HCT116 (cell line): Measurements from ENCODE around the gene OSGIN1. TPM values are rescaled to one million over a fixed set of nuclear protein-coding genes. Genes with fewer than 3 reads are reported as not detected.

Experiments
- ATAC-seq: fragments of 200-7000 bp; cut with Tn5 transposase; 2 replicates; pipeline ENCODE4 v1.9.1; 2020; ENCODE audit warnings: mild to moderate bottlenecking, moderate library complexity
- BruUV-seq: library from RNA; stranded (reverse); fragments of 400-500 nt; replicated peaks from 2 replicates; lab custom pipeline; 2021; lab: Mats Ljungman, UMichigan
- CTCF ChIA-PET: fragments of 300-600 bp; sonication (Branson Sonifier 250); formaldehyde crosslinking; loops from one replicate; lab custom pipeline; 2021; ENCODE audit warnings: antibody characterized with exemption; lab: Charles Lee
- POLR2A ChIA-PET: fragments of 300-600, 350-600 bp; sonication (Branson Sonifier 250); formaldehyde crosslinking; loops from one replicate; lab custom pipeline; 2021; ENCODE audit warnings: antibody characterized with exemption; lab: Charles Lee
- RAD21 ChIA-PET, 2 experiments: fragments of 300-600 bp; sonication (Branson Sonifier 250); formaldehyde crosslinking; loops; one replicate each; lab custom pipeline; 2023; ENCODE audit warnings: low total read pairs in 2 of 2; ENCODE audit not compliant: uncharacterized antibody in 2 of 2, unreplicated experiment in 2 of 2, low non-redundant PET in 1 of 2; lab: Charles Lee
- DNase-seq: peaks from one replicate; pipeline ENCODE4 v3.0.0-alpha.2; 2010; ENCODE audit warnings: low read depth, low spot score
- H2AFZ ChIP-seq: fragments of 200-600 bp; shearing (Covaris generic), sonication (generic); 2 replicates; pipeline ENCODE4 v1.6.1; 2017; ENCODE audit warnings: low read depth, mixed run types, mixed read lengths, antibody characterized with exemption, low read length; ENCODE audit not compliant: poor library complexity, severe bottlenecking
- H3K27ac ChIP-seq: 2 replicates; pipeline ENCODE4 v1.5.1; 2012; ENCODE audit warnings: low read depth, low read length
- H3K27me3 ChIP-seq: fragments of 200-600 bp; sonication (generic); 2 replicates; pipeline ENCODE4 v1.6.1; 2016; ENCODE audit warnings: mixed run types, low read length, mixed read lengths; ENCODE audit not compliant: insufficient read depth
- H3K36me3 ChIP-seq, 2 experiments: fragments of 200-500 bp in 1 of 2; fragments of 200-600 bp in 1 of 2; sonication (Bioruptor generic) in 1 of 2; sonication (generic) in 1 of 2; 2 replicates each; pipeline versions ENCODE4 v1.5.1 to v1.6.1; 2014 to 2016; ENCODE audit warnings: low read length in 2 of 2, inconsistent platforms in 1 of 2, mixed read lengths in 1 of 2, mixed run types in 1 of 2; ENCODE audit not compliant: insufficient read depth in 2 of 2, control insufficient read depth in 1 of 2
- H3K4me1 ChIP-seq, 2 experiments: fragments of 200-600 bp in 1 of 2; sonication (generic) in 1 of 2; 2 replicates each; pipeline versions ENCODE4 v1.5.1 to v1.6.1; 2012 to 2017; ENCODE audit warnings: low read length in 2 of 2, inconsistent platforms in 1 of 2, mild to moderate bottlenecking in 1 of 2, mixed read lengths in 1 of 2, mixed run types in 1 of 2, moderate library complexity in 1 of 2; ENCODE audit not compliant: insufficient read depth in 2 of 2, control insufficient read depth in 1 of 2
- H3K4me2 ChIP-seq: fragments of 200-600 bp; sonication (generic); 2 replicates; pipeline ENCODE4 v1.6.1; 2017; ENCODE audit warnings: mixed run types, low read length, mixed read lengths
- H3K4me3 ChIP-seq, 2 experiments: fragments of 200-600 bp in 1 of 2; sonication (generic) in 1 of 2; replicated peaks in 1 of 2; 2 replicates each; pipeline ENCODE4 v1.5.1; 2011 to 2016; ENCODE audit warnings: low read length in 2 of 2, control low read depth in 1 of 2, low read depth in 1 of 2, mild to moderate bottlenecking in 1 of 2, mixed read lengths in 1 of 2, mixed run types in 1 of 2
- H3K79me2 ChIP-seq: fragments of 200-600 bp; sonication (generic); 2 replicates; pipeline ENCODE4 v1.6.1; 2017; ENCODE audit warnings: mild to moderate bottlenecking, mixed run types, low read length, moderate library complexity, mixed read lengths; ENCODE audit not compliant: insufficient read depth
- H3K9ac ChIP-seq: fragments of 200-600 bp; sonication (generic); 2 replicates; pipeline ENCODE4 v1.6.1; 2016; ENCODE audit warnings: low read length, mixed read lengths
- H3K9me2 ChIP-seq: fragments of 200-600 bp; sonication (generic), shearing (Covaris generic); 2 replicates; pipeline ENCODE4 v1.6.1; 2017; ENCODE audit warnings: mixed run types, mild to moderate bottlenecking, moderate library complexity; ENCODE audit not compliant: insufficient read depth
- H3K9me3 ChIP-seq, 2 experiments: fragments of 200-500 bp in 1 of 2; fragments of 200-600 bp in 1 of 2; sonication (Bioruptor generic) in 1 of 2; sonication (generic) in 1 of 2; 2 replicates each; pipeline ENCODE4 v1.6.1; 2014 to 2017; ENCODE audit warnings: low read length in 2 of 2, mixed read lengths in 2 of 2, inconsistent platforms in 1 of 2, low read depth in 1 of 2, mild to moderate bottlenecking in 1 of 2, mixed run types in 1 of 2, moderate library complexity in 1 of 2; ENCODE audit not compliant: control insufficient read depth in 1 of 2, insufficient read depth in 1 of 2
- H4K20me1 ChIP-seq: fragments of 200-600 bp; sonication (generic), shearing (Covaris generic); 2 replicates; pipeline ENCODE4 v1.6.1; 2017; ENCODE audit warnings: mixed run types, mild to moderate bottlenecking, moderate library complexity; ENCODE audit not compliant: insufficient read depth
- ATF3 ChIP-seq: IDR thresholded peaks from 2 replicates; pipeline ENCODE4 v1.6.1; 2012
- CTCF ChIP-seq, 3 experiments: fragments of 200-600 bp in 1 of 3; sonication (generic) in 1 of 3; IDR thresholded peaks in 2 of 3; conservative IDR thresholded peaks in 1 of 3; 2 replicates each; pipeline ENCODE4 v1.5.1; 2012 to 2017; ENCODE audit warnings: low read depth in 2 of 3, low read length in 2 of 3, antibody characterized with exemption in 1 of 3, borderline replicate concordance in 1 of 3, control low read depth in 1 of 3, mild to moderate bottlenecking in 1 of 3, mixed read lengths in 1 of 3, mixed run types in 1 of 3, moderate library complexity in 1 of 3; ENCODE audit not compliant: insufficient read depth in 1 of 3
- JUND ChIP-seq: IDR thresholded peaks from 2 replicates; pipeline ENCODE4 v1.6.1; 2012
- POLR2A ChIP-seq: IDR thresholded peaks from 2 replicates; pipeline ENCODE4 v1.7.0; 2011; ENCODE audit warnings: borderline replicate concordance; ENCODE audit not compliant: insufficient read depth, insufficient read length; ENCODE audit errors: extremely low read depth
- REST ChIP-seq: IDR thresholded peaks from 2 replicates; pipeline ENCODE4 v1.6.1; 2012; ENCODE audit warnings: low read depth
- SIN3A ChIP-seq: IDR thresholded peaks from 2 replicates; pipeline ENCODE4 v1.6.1; 2012; ENCODE audit warnings: low read depth
- TCF7L2 ChIP-seq: IDR thresholded peaks from 2 replicates; pipeline ENCODE4 v1.7.0; 2011; ENCODE audit warnings: borderline replicate concordance, inconsistent platforms; ENCODE audit not compliant: insufficient read depth, insufficient read length; ENCODE audit errors: extremely low read depth
- YY1 ChIP-seq: IDR thresholded peaks from 2 replicates; pipeline ENCODE4 v1.6.1; 2011; ENCODE audit warnings: low read length, low read depth, moderate library complexity, mild to moderate bottlenecking; ENCODE audit not compliant: insufficient replicate concordance; ENCODE audit errors: extremely low read depth
- ZFX ChIP-seq: fragments of 450-650 bp; IDR thresholded peaks from 2 replicates; pipeline ENCODE4 v1.6.1; 2017
- intact Hi-C: fragments of 100-400 bp; cut with micrococcal nuclease; formaldehyde crosslinking; loops from 2 replicates; pipeline ENCODE4 v1.10.0; 2022
- total RNA-seq: library from RNA; stranded (reverse); gene quantifications from one replicate; pipeline ENCODE4 v1.2.1, GENCODE V29; 2021; ENCODE audit not compliant: unreplicated experiment

OSGIN1 gene
- total RNA-seq, 1 experiment from 2014 or later: 19.8 TPM

- Histone ChIP-seq H3K79me2 (no peaks in the 10 kb centered on the region; the same call in 1 of the 2 replicates), H3K4me2 (peak overlapping the region; percentile 92), H3K27ac (peak overlapping the region; percentile 88), H3K36me3 (no peaks in the 10 kb centered on the region), H3K9ac (peak overlapping the region; percentile 74), H3K9me2 (no peaks in the 10 kb centered on the region), H3K4me1 (peaks cover 20 to 31% of the 10 kb centered on the region in 2 experiments), H3K4me3 (peak overlapping the region; percentile 66 to 77), H4K20me1 (no peaks in the 10 kb centered on the region), H3K27me3 (no peaks in the 10 kb centered on the region), H2AFZ (no peak overlapping the region), H3K9me3 (no peaks in the 10 kb centered on the region)
- intact Hi-C loops: loop anchor here (5.0 to 10.0 kb wide), 2 partner anchors 125 to 552 kb away; partner anchors contain the start of gene MEAK7
- TSS peak; percentile 82 for BruUV-seq
- ATAC-seq (peak; percentile 31), DNase-seq (peak; percentile 72)
- CTCF ChIA-PET: interaction anchor here (1.6 to 2.2 kb wide), 7 partner anchors 24 to 132 kb away, joined by 5 to 18 read pairs (median 11); no protein-coding TSS in a partner anchor
- TF ChIP-seq JUND: no peak
- no peak for TF ChIP-seq TCF7L2
- no peak for TF ChIP-seq POLR2A
- TF ChIP-seq ZFX: no peak
- no peak for TF ChIP-seq SIN3A
- TF ChIP-seq YY1: no peak
- no peak for TF ChIP-seq ATF3
- POLR2A ChIA-PET: interaction anchor here (2.2 kb wide), 1 partner anchor 61 kb away, joined by 10 read pairs; no protein-coding TSS in a partner anchor
- RAD21 ChIA-PET: no interaction called here
Observed at GRCh38 chr16:83952587-83952939, 477 bp upstream of the OSGIN1 start.

GRCh38 chr16:83953796-83954576, 946 bp downstream of the OSGIN1 start:
- Histone ChIP-seq H3K79me2 (no peaks in the 10 kb centered on the region; the same call in 1 of the 2 replicates), H4K20me1 (no peaks in the 10 kb centered on the region), H2AFZ (no peak overlapping the region), H3K4me3 (peak overlapping the region; percentile 66 to 77), H3K4me2 (peak overlapping the region; percentile 92), H3K36me3 (no peaks in the 10 kb centered on the region; a peak in 1 of 4 replicates), H3K9me2 (no peaks in the 10 kb centered on the region), H3K27ac (peak overlapping the region; percentile 88), H3K9me3 (no peaks in the 10 kb centered on the region), H3K9ac (peak overlapping the region; percentile 74), H3K27me3 (no peaks in the 10 kb centered on the region), H3K4me1 (peaks cover 20 to 31% of the 10 kb centered on the region in 2 experiments)
- CTCF ChIA-PET: interaction anchor here (0.8 to 2.2 kb wide), 25 partner anchors 8 to 579 kb away, joined by 3 to 18 read pairs (median 5); partner anchors contain the start of gene TAF1C
- intact Hi-C loops: loop anchor here (1.0 to 10.0 kb wide), 3 partner anchors 28 to 551 kb away; partner anchors contain the start of gene MEAK7
- TF ChIP-seq CTCF (IDR thresholded peaks at IDR 0.05 in 2 of 3, conservative IDR thresholded peaks at IDR 0.05 in 1 of 3; ENCODE audit: borderline replicate concordance in 1 of 3, insufficient read depth in 1 of 3, low read depth in 2 of 3, low read length in 2 of 3): peak in 2 of 3 experiments; percentile 92 to 97; a peak in 4 of 6 replicates
- TF ChIP-seq ZFX: no peak
- TF ChIP-seq REST: no peak
- no peak for TF ChIP-seq JUND
- peak; percentile 53 for TF ChIP-seq TCF7L2
- no peak for TF ChIP-seq SIN3A
- POLR2A ChIA-PET: interaction anchor here (0.6 to 2.2 kb wide), 7 partner anchors 8 to 1198 kb away, joined by 3 to 10 read pairs (median 4); no protein-coding TSS in a partner anchor
- RAD21 ChIA-PET: interaction anchor here (0.6 to 1.7 kb wide), 3 partner anchors 27 to 60 kb away, joined by 3 to 4 read pairs (median 3); no protein-coding TSS in a partner anchor
- TSS peak; percentile 69 for BruUV-seq
- DNase-seq (peak; percentile 72), ATAC-seq (peak; percentile 62)
